GM19025 (cell line): Measurements from ENCODE around the gene PAPOLB.

ENCODE experiments used
- ATAC-seq: cut with Tn5 transposase; IDR thresholded peaks from one replicate; pipeline ENCODE4 v1.9.1; 2021; ENCODE audit warnings: mild to moderate bottlenecking, low read depth, moderate library complexity; ENCODE audit not compliant: unreplicated experiment

The PAPOLB gene

DNA sequence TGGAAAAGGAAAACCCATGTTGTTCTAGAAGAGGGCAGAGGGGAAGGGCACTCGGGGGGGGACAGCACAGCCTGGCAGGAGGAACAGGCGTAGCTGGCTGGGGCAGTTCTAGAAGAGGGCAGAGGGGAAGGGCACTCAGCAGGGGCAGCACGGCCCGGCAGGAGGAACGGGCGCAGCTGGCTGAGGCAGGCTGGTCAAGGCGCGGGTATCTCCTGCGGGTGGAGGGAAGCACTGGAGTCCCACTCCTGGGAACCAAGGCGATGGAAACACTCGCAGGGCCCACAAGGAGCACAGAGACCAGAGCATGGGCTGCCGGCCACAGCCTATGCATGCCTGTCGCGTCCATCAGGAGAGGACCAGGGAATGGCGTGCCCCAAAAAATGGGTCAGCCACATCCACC is 36.7 kb downstream of the PAPOLB start:
- ATAC-seq, result no peak

DNA sequence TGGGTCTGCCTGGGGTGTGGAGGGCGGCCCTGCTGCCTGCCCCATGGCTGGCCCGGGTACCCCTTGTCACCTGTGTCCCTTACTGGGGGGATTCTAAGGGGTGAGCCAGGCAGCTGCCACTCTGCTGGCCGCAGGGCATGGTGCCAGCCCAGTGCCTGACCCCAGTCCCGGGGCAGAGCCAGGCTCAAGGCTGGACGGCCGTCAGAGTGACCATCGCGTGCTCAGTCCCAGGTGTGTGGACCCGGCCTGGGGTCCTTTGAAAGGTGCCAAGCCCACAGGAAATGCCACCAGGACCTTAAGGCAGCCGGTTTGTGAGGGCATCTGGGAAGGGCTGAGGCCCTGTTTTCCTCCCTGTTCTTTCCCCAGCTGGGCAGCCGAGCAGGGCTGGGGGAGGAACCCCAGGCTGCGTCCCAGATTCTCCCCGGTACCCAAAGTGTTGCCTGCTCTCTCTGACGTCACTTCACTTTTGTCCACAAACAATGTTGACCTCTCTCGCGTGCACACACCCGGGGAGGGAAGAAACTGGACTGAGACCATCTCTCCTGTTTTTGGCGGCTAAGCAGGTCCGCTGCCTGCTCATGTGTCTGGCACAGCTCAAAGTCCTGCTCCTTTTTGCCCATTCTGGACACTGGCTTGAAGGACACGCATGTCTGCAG is 37.6 kb downstream of the PAPOLB start:
- ATAC-seq, result no peak

DNA sequence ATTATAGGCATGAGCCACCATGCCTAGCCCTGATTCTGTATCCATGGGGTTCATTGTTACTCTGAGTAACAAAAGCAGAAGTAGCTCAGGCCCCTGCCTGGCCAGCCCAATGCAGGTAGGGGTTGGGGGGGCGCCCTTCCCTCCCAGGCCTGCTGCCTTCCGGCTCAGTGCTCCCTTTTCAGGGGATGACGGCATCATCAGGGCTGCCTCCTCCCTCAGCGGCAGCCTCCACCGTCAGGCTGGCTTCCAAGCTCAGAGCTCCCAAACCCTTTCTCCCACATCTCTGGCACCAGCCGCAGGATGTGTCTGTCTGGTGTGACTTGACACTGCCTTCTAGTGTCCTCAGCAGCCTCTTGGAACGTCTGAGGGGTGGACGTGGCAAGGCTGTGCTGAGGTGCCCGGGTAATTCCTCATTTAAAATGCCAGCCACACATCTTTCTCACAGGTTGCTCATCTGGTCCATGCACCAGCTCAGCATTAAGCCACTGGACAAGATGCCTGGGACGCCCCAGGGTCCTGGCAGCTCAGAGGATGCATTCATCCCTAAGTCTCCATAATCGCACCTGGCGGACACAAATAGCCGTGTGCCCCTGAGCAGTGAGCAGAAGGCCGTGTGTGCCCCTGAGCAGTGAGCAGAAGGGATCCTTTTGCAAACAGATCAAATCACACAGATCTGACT is 38.2 kb downstream of the PAPOLB start:
- ATAC-seq, result no peak

DNA sequence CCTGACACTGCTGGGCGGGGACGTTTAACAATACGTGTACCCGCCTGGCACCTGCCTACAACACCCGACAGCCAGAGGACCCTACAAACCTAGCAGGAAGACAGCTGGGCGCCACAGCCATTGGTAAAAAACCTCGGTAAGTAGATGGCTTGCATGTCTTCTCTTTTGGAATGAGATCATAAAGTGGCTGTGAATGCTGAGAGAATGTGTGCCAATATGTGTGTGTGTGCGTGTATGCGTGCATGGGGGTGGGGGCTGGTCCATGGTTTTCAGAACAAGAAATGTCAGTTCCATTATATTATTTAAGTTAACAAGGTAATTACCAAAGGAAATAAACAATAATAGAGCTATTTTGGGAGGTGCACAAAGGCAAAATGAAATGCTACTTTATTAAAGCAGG is 39.2 kb downstream of the PAPOLB start:
- ATAC-seq, result no peak

DNA sequence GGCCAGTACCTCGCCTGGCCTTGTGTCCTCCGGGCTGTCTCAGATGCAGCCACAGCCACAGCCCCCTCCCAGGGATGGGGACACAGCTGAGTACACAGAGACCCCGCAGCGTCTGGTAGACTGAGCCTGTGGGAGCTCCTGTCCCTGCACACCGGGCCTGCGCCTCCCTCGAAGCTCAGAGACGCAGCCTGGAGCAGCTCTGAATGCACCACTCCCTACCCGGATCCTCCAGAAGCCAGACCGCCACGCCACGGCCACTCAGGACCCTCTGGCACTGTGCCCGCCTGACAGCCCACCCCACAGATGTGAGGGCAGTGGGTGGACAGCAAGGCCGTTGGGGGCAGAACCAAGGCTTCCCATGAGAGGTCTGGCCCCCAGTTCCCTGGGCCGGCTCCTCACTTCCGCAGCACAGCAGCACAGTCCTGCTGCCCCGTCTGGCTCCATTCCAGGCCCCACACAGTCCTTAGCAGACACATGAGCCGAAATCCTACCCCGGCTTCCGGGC is 40.8 kb downstream of the PAPOLB start:
- no peak for ATAC-seq

DNA sequence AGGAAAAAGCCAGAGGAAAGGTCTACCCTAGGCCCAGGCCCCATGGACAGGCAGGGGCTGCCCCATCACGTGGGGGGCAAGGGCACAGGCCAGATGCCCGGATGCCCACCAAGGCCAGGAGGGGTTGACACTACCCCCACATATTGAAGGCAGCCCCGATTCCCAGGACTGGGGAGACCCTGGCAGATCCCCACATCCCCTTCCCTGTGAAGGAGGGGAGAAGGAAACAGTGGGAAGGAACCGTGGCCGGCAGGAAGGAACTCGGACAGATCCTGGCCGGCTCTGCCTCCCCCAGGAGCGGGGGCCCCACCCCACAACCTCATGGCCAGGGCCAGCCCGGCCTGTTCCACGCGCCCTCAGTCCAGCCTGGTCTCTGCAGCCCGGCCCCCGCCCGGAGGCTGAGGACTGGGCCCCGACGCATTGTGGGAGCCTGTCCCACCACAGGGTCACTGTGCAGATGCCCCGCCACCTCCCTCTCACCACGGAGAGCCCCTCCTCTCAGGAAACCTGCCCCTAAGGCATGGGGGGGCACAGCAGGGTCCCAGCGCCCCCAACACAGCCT is 41.3 kb downstream of the PAPOLB start:
- ATAC-seq, result no peak

DNA sequence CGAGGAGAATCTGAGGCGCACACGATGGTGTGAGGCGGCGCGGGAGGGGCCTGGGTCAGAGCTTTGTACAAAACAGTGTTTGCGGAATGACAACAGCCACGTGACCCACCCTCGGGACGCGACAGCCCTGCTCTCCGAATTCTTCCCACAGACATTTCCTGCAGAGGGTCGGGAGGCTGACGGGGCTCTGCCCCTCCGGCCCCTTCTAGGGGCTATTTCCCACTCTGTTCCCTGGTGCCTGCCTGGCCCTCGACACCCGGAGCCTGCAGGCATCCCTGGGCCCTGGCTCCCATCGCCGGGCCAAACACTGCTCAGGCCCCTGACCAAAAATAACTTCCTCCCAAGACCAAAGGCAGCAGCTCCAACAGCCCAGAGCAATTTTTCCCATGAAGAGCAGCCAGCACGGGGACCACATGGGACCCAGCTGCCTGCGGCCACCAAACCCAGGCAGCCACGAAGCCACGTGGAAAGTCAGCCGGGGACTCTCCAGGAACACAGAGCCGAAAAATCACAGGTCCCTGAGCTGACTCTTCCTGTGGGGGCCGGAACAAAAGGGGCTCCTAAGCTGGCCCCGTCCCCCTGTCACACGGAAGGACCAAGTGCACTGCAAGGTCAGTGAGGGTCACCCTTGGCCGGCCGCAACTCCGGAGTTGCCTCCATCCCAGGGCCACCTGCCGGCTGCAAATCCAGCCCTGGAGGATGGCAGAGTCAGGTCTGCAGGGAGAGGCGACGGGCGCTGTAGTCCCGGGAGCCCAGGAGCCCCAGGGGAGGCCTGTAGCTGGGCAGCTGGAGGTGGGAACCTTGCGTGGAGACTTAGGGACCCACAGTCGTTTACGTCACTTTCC is 42.0 kb downstream of the PAPOLB start:
- ATAC-seq, result no peak

DNA sequence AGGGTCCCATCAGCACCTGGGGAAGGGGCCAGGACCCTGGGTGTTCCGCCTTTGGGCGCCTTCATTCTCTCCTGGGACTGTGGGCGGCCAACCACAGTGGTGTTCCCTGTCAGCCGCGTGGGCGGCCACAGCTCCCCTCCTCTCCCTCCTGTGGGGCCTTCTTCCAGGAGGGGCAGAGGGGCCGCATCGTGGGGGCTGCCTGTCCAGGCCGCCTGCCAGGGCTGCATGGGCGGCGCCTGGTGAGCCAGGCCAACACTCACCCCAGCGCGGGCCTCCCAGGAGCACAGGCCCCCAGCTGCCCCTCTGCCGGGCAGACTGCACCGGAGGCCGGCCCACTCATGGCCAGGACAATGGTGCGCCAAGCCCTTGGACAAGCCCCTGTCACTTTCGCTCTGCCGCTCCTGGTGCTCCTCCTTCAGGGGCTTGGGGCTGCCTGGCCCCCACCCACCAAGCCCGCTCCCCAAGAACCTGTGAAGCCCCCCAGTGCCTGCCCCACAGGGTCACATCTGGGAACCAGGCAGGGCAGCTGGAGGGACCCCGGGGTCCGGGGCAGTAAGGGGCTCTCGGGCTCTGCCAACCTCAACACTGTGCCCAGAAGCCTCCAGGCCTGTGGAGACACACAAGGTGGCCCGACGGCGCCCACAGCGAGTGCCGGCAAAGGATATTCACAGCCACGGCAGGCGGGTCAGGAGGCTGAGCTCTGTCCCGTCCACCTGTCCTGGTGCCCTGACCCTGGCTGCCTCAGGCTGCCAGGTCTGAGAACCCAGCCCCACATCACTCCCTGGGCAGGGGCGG is 43.6 kb downstream of the PAPOLB start:
- no peak for ATAC-seq

DNA sequence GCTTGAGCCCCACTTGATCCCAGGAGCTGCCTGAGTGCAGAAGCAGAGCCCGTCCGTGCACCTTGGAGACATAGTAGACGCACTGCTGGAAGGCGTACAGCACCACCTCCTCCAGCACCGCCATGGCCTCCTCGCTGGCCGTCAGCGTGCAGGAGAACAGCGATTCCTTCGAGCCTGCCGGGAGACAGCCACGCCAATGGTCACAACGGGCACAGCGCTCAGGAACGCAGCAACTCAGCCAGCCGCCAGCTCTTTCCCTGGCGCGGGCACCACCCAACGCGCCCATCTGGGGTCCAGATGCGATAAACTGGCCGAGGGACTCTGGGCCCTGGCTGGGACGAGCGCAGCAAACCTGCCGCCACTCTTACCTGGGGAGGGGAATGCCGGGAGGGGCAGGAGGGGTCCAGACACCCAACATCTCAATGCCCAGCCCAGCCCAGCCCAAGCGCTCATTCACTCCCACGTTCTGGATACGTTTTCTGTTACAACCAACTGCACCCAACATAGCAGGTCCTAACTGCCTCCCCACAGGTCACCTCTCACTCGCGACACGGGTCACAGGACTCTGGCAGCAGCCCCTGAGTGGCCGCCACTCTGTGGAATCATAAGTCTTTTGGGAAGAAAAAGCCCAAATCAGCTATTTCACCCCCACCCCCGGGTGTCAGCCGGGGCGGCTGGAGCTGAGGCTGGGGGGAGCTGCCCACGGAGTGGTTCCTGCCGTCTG is 44.5 kb downstream of the PAPOLB start:
- ATAC-seq, result no peak

DNA sequence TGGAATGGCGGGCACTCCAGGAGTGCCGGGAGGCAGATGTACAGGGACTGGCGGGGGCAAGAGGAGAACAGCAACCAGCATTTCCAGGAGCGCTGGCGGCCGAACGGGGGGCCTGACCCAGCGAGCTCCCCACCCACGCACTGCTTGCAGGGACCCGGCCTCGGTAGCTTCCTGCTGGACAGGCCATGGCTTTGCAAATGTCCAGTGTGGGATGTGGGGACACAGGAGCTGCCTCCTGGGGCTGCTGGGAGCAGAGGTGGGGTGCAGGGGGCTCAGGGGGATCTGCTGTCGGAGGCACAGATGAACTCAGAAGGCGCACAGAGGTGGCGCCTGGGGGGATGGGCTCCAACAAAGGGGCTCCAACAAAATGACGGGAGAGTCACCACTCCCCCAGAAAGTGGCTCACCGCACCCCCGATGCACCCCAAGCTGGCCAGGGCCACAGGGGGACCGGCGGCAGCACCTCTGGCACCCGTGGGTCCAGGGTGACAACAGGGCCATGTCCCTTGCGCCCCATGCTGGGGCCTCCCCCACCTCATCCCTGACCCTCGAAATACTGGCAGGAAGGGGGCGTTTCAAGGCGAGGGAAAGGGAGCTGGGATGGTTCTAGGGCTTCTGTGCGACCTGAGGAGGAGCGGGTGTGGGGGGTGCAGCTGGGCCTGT is 45.3 kb downstream of the PAPOLB start:
- no peak for ATAC-seq

DNA sequence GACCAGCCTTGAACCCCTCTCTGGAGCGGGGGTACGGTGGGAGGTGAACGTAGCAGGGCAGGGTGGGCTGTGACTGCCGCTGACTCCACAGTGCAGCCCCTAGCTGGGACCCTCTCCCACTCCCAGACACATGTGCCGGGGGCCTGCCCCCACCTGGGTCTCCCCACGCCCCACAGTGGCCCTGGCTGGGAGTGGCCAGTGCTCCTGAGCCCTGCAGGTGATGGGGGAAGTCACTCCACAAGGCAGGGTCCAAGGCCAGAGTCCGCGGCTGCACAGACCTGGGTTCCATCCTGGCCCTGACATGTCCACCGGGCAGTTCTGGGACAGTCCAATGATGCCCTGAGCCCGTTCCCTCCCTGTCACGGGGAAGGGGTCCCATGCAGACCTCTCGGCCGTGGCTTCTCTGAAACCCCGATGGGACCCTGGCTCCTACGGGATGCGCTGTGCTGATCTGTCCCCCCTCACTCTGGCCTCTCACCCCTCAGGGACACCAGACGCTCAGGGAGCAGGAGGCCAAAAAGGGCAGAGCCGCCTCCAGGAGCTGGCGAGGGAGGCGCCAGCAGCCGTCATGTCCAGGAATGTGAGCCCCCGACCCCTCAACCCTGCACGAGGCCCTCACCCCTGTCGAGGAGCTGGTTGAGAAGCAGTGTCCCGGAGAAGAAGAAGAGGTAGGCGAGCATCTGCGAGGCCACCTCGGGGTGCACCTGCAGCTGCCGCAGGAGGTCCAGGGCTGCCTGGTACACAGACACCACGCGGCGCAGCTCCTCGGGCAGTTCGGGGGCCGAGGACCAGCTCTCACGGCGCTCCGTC is 46.0 kb downstream of the PAPOLB start:
- no peak for ATAC-seq

DNA sequence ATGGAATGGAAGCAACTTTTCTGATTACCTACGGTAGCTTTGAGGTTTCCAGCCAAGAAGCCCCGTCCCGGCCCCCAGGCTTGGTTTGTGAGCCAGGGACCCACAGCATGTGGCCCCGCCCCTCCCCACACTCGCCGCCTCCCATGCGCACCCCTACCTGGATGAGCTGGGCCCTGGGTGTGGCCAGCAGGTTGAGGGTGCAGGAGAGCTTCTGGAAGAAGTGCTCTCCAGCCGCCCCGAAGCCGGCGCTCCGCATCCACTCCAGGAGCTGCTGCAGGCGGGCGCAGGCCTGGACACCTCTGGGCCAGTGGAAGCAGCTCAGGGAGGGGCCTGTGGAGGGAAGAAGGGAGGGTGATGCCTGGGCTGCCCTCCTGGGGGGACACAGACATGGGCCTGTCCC is 46.7 kb downstream of the PAPOLB start:
- ATAC-seq, result no peak

DNA sequence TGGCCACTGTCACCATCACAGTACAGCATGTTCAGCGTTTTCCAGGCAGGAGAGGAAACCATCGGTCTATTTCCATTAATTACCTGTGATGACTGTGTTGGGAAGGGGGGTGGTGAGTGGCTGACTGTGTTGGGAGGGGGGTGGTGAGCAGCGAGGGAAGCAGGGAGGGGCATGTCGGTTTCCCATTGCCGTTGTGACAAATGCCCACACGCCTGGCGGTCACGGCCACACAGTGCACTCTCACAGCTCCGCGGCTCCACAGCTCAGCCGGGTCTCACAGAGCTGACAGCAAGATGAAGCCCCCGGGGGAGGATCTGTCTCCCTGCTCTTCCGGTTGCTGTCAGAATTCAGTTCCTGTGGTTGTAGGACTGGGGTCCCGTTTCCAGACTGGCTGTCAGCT is 47.4 kb downstream of the PAPOLB start:
- ATAC-seq, result no peak

DNA sequence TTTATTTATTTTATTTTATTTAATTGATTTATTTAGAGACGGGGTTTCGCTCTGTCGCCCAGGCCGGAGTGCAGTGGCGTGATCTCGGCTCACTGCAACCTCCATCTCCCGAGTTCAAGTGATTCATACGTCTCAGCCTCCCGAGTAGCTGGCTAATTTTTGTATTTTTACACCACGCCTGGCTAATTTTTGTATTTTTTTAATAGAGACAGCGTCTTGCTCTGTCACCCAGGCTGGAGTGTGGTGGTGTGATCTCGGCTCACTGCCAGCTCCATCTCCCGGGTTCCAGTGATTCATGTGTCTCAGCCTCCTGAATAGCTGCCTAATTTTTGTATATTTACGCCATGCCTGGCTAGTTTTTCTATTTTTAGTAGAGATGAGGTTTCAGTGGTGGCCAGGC is 52.2 kb downstream of the PAPOLB start:
- ATAC-seq, result no peak

DNA sequence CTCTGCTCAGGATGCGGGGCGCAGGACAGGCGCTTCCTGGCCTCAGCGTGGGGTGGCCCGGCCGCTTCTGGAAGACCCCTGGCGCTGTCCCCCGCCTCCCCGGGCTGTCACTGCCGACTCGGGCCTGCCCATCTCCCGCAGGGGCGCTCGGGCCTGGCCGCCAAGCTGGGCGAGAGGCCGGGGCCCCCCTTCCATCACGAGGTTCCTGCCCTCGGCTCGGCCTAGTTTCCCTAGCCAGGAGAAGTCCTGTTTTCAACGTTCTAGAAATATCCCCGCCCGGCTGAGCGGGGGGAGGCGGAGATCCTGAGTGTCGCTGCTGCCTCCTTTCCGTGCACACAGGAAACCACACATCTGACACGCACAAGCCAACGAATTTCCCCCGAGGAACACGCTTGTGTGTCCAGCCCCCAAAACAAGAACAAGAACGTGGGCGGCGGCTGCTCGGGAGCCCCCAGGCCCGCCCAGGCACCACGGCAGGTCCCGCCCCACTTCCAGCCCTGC is 52.7 kb downstream of the PAPOLB start:
- ATAC-seq, result no peak

DNA sequence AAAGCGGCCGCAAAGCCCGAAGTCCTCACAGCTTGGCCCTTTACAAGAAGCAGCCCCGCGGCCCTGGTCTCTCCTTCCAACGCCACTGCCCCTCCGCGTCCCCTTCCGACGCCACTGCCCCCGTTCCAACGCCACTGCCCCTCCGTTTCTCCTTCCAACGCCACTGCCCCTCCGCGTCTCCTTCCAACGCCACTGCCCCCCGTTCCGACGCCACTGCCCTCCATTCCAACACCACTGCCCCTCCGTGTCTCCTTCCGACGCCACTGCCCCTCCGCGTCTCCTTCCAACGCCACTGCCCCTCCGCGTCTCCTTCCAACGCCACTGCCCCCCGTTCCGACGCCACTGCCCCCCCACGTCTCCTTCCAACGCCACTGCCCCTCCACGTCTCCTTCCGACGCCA is 53.3 kb downstream of the PAPOLB start:
- no peak for ATAC-seq

DNA sequence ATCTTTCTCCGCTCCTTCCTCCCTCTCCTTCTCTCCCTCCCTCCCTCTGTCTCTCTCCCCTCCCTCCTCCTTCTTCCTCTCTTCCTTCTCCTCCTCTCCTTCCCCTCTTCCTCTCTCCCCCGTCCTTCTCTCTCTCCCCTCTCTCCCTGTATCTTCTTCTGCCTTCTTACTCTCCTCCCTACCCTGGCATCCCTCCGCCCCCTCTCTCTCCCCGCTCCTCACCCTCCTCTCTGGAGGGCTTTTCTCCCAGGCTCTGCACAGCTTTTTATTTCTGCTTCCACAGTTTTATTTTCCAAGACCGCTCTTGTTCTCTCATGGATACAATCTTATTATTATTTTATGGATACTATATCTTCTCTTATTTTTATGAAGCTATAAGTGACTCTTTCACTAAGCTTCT is 53.8 kb downstream of the PAPOLB start:
- ATAC-seq, result no peak
